Ovary (tissue), 3 donors: ENCODE data around the gene MYADML2.

Source experiments
- EP300 ChIP-seq: sonication (generic); formaldehyde crosslinking; IDR thresholded peaks from one replicate; pipeline ENCODE4 v1.6.1; 2017; ENCODE audit warnings: antibody characterized with exemption
- TF ChIP-seq, protein P1 (sequence below), 3 donors: fragments of 450-650 bp in 2 of 3; fragments of 200-600 bp in 1 of 3; IDR thresholded peaks; one replicate each; pipeline versions ENCODE4 v1.5.1 to v1.8.0; 2016 to 2022; ENCODE audit warnings: antibody characterized with exemption in 3 of 3, mild to moderate bottlenecking in 1 of 3
- donor health status: DM: no; HTN: no; CAD: no.

DNA sequence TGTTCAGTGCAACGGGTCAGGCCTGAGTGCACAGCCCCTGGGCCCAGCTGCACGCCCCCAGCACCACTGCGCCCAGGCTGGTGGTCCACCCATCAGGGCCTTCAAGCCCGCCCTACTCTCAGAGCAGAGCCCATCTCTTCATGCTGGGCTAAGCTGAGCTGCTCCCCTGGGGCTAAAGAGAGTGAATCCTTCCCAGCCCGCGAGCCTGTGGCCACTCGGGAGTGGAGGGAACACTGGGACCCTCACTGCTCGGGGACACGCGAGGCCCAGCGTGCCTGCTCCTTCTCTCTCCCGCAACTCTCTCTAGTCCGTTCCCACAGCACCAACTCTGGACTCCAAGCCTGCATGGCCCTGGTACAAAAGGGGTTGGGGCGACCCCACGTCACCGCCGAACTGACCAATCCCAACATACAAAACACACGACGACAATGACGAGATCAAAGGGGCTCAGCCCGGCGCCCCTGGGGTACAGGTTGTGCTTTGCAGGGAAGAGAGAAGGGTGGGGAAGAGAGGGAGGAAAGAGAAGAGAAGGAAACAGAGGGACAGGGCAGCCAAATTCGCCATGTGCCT is 25.0 kb downstream of the MYADML2 start:
- TF ChIP-seq, protein P1, sequence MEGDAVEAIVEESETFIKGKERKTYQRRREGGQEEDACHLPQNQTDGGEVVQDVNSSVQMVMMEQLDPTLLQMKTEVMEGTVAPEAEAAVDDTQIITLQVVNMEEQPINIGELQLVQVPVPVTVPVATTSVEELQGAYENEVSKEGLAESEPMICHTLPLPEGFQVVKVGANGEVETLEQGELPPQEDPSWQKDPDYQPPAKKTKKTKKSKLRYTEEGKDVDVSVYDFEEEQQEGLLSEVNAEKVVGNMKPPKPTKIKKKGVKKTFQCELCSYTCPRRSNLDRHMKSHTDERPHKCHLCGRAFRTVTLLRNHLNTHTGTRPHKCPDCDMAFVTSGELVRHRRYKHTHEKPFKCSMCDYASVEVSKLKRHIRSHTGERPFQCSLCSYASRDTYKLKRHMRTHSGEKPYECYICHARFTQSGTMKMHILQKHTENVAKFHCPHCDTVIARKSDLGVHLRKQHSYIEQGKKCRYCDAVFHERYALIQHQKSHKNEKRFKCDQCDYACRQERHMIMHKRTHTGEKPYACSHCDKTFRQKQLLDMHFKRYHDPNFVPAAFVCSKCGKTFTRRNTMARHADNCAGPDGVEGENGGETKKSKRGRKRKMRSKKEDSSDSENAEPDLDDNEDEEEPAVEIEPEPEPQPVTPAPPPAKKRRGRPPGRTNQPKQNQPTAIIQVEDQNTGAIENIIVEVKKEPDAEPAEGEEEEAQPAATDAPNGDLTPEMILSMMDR (IDR thresholded peaks at IDR 0.05), result no peak
- TF ChIP-seq EP300, result no peak
